ENCODE results near the gene XYLB. TPM values are rescaled to one million over a fixed set of nuclear protein-coding genes. Genes with fewer than 3 reads are reported as not detected.
A peak's percentile ranks its signal among the peaks of the same experiment; 100 is the strongest.

The XYLB gene
- total RNA-seq, 4 donors from 2014 or later: 2.4 to 5.0 (median 2.5) TPM

GRCh38 chr3:38345879-38346586, 552 bp upstream of the XYLB start:
- Histone ChIP-seq H3K27me3 (no peaks in the 10 kb centered on the region), H3K36me3 (no peaks in the 10 kb centered on the region), H3K4me1 (peaks cover 0 to 31% (median 7%) of the 10 kb centered on the region in 3 donors), H3K9me3 (no peaks in the 10 kb centered on the region), H3K27ac (peak overlapping the region in 1 of 4 donors; percentile 74), H3K4me3 (peak overlapping the region in 3 of 4 donors; percentile 56 to 89 (median 78))
- TF ChIP-seq CTCF (IDR thresholded peaks at IDR 0.05) (no peak), POLR2A (IDR thresholded peaks at IDR 0.05) (no peak)
- WGBS, 2 donors: 66 to 73% methylated on average over 3 to 5 of the region's 10 CpGs
- intact Hi-C loops (cut with DNase I): loop anchor here (2.0 kb wide), 1 partner anchor 133 kb away; no protein-coding TSS in a partner anchor
- no peak for DNase-seq

GRCh38 chr3:38347421-38348200, 1.0 kb downstream of the XYLB start:
- peak overlapping the region; percentile 56 to 89 (median 76) for H3K4me3 ChIP-seq
- H3K27me3 ChIP-seq: no peaks in the 10 kb centered on the region
- DNase-seq: no peak
- H3K36me3 ChIP-seq: peaks cover 0 to 6% (median 0%) of the 10 kb centered on the region in 3 donors
- no peak overlapping the region for H3K27ac ChIP-seq
- whole genome bisulfite sequencing, 2 donors: 88 to 89% methylated on average over 4 to 17 of the region's 19 CpGs
- TF ChIP-seq POLR2A (IDR thresholded peaks at IDR 0.05) (no peak), CTCF (IDR thresholded peaks at IDR 0.05) (no peak)
- H3K9me3 ChIP-seq: no peaks in the 10 kb centered on the region
- peaks cover 0 to 31% (median 7%) of the 10 kb centered on the region in 3 donors for H3K4me1 ChIP-seq
- intact Hi-C loops (cut with DNase I): loop anchor here (2.0 kb wide), 1 partner anchor 131 kb away; no protein-coding TSS in a partner anchor

GRCh38 chr3:38348903-38349302, 2.3 kb downstream of the XYLB start:
- Histone ChIP-seq H3K27me3 (no peaks in the 10 kb centered on the region), H3K27ac (no peak overlapping the region), H3K4me1 (peaks cover 0 to 31% (median 7%) of the 10 kb centered on the region in 3 donors), H3K9me3 (no peaks in the 10 kb centered on the region), H3K36me3 (peaks cover 0 to 6% (median 0%) of the 10 kb centered on the region in 3 donors), H3K4me3 (no peak overlapping the region)
- WGBS, 2 donors: 53 to 59% methylated on average over 4 of the region's 4 CpGs
- intact Hi-C loops (cut with DNase I): no loop called here
- DNase-seq: no peak
- no peak for TF ChIP-seq CTCF (IDR thresholded peaks at IDR 0.05)
- no peak for TF ChIP-seq POLR2A (IDR thresholded peaks at IDR 0.05)

GRCh38 chr3:38349684-38350359, 3.2 kb downstream of the XYLB start:
- Histone ChIP-seq H3K27me3 (no peaks in the 10 kb centered on the region), H3K9me3 (no peaks in the 10 kb centered on the region), H3K27ac (no peak overlapping the region), H3K36me3 (peaks cover 0 to 6% (median 0%) of the 10 kb centered on the region in 3 donors), H3K4me3 (no peak overlapping the region), H3K4me1 (peaks cover 0 to 38% (median 7%) of the 10 kb centered on the region in 3 donors)
- no peak for DNase-seq
- WGBS, 2 donors: 76 to 77% methylated on average over 8 of the region's 8 CpGs
- intact Hi-C loops (cut with DNase I): no loop called here
- TF ChIP-seq CTCF (IDR thresholded peaks at IDR 0.05): no peak
- no peak for TF ChIP-seq POLR2A (IDR thresholded peaks at IDR 0.05)

All from esophagus squamous epithelium (tissue), 5 donors.